GM19452 (cell line): ENCODE data around the gene MICAL2.

Experiments
- ATAC-seq: cut with Tn5 transposase; IDR thresholded peaks from one replicate; pipeline ENCODE4 v1.9.1; 2021; ENCODE audit not compliant: unreplicated experiment

The MICAL2 gene

GRCh38 chr11:12240677-12241076 lies 130.3 kb downstream of the MICAL2 start:
- no peak for ATAC-seq

- no peak for ATAC-seq
Measured at GRCh38 chr11:12241401-12241800, 131.0 kb downstream of the MICAL2 start.

GRCh38 chr11:12241971-12242672 lies 131.7 kb downstream of the MICAL2 start:
- ATAC-seq, result no peak

GRCh38 chr11:12242966-12243365 lies 132.6 kb downstream of the MICAL2 start:
- ATAC-seq, result no peak

- ATAC-seq, result no peak
Measured at GRCh38 chr11:12243486-12243885, 133.1 kb downstream of the MICAL2 start.

- no peak for ATAC-seq
Measured at GRCh38 chr11:12243911-12244550, 133.6 kb downstream of the MICAL2 start.

- no peak for ATAC-seq
Measured at GRCh38 chr11:12245091-12245490, 134.7 kb downstream of the MICAL2 start.

GRCh38 chr11:12245549-12246016 lies 135.2 kb downstream of the MICAL2 start:
- no peak for ATAC-seq

- ATAC-seq, result no peak
Measured at GRCh38 chr11:12246147-12246546, 135.8 kb downstream of the MICAL2 start.

GRCh38 chr11:12246989-12247388 lies 136.6 kb downstream of the MICAL2 start:
- ATAC-seq, result no peak

GRCh38 chr11:12247543-12248254 lies 137.3 kb downstream of the MICAL2 start:
- ATAC-seq, result no peak

GRCh38 chr11:12248330-12248729 lies 137.9 kb downstream of the MICAL2 start:
- no peak for ATAC-seq

GRCh38 chr11:12249590-12250260 lies 139.3 kb downstream of the MICAL2 start:
- no peak for ATAC-seq

- no peak for ATAC-seq
Measured at GRCh38 chr11:12251666-12252560, 141.5 kb downstream of the MICAL2 start.

GRCh38 chr11:12253843-12254281 lies 143.5 kb downstream of the MICAL2 start:
- no peak for ATAC-seq

- ATAC-seq, result no peak
Measured at GRCh38 chr11:12258451-12258850, 148.1 kb downstream of the MICAL2 start.

- ATAC-seq, result no peak
Measured at GRCh38 chr11:12259956-12260355, 149.6 kb downstream of the MICAL2 start.

- ATAC-seq, result no peak
Measured at GRCh38 chr11:12260731-12261521, 150.5 kb downstream of the MICAL2 start.

- ATAC-seq, result no peak
Measured at GRCh38 chr11:12261551-12261950, 151.2 kb downstream of the MICAL2 start.
